Measurements from ENCODE around the gene VTN.

DNA sequence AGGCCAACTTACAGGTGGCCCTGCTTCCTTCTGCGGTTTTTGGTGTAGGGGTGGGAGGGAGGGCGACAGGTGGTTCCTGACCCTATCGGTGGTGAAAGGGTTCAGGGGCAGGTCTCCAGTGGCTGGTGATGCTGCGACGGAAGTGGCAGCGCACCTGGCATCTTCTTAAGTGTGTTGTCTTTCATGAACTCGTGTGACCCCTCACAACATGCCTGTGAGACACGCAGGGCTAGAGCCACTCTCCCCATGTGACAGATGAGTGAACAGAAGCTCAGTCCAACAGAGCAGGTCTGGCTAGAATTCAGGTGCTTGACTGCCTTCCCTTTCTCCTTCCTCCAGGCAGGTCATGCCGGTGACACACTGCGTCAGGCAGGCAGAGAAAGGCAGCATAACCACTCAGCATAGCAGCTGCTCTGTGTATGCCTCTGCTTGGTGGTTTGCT lies 26.6 kb downstream of the VTN start:
- TF ChIP-seq USF2 (IDR thresholded peaks at IDR 0.05), result no peak
- TF ChIP-seq MYC (IDR thresholded peaks at IDR 0.05; ENCODE audit: borderline replicate concordance, low read length), result no peak
- no peak for TF ChIP-seq HDAC2 (IDR thresholded peaks at IDR 0.05)
- no peak for TF ChIP-seq CBX8 (IDR thresholded peaks at IDR 0.05)
- no peak for TF ChIP-seq CTCF (IDR thresholded peaks at IDR 0.05)
- no peak for TF ChIP-seq MAZ (IDR thresholded peaks at IDR 0.05; ENCODE audit: borderline replicate concordance, low read depth, low read length)
- no peak for TF ChIP-seq HOXB13 (CRISPR knock-in tag; IDR thresholded peaks at IDR 0.05; ENCODE audit: low read depth)
- TF ChIP-seq POLR2A (IDR thresholded peaks at IDR 0.05; ENCODE audit: low read length), result no peak
- no peak for TF ChIP-seq EP300 (IDR thresholded peaks at IDR 0.05)
- TF ChIP-seq MAFK (IDR thresholded peaks at IDR 0.05; ENCODE audit: partially characterized antibody), result no peak
- no peak for TF ChIP-seq JUN (IDR thresholded peaks at IDR 0.05)
- TF ChIP-seq CHD4 (IDR thresholded peaks at IDR 0.05; ENCODE audit: borderline replicate concordance), result no peak
- TF ChIP-seq JUNB (IDR thresholded peaks at IDR 0.05), result no peak

Data from A549 (cell line).